Activated naive CD8-positive, alpha-beta T cell treated with anti-CD3 and anti-CD28 coated beads for 36 hours (primary cell): ENCODE results near the gene ERICH6B. TPM values are rescaled to one million over a fixed set of nuclear protein-coding genes. Genes with fewer than 3 reads are reported as not detected.
A peak's percentile ranks its signal among the peaks of the same experiment; 100 is the strongest.
"Not testable (repeated sequence)": the region's sequence is repeated elsewhere in the genome, so short reads cannot be mapped to it uniquely, and the experiment has no call there.

Source experiments
- DNase-seq: peaks from one replicate; pipeline ENCODE4 v3.0.0; 2021
- H3K27ac Mint-ChIP-seq: one replicate; pipeline ENCODE4 v1.8.0; 2022; ENCODE audit warnings: mild to moderate bottlenecking, moderate library complexity, mixed read lengths
- H3K27me3 Mint-ChIP-seq: one replicate; pipeline ENCODE4 v1.8.0; 2022; ENCODE audit warnings: mild to moderate bottlenecking, mixed read lengths
- H3K36me3 Mint-ChIP-seq: one replicate; pipeline ENCODE4 v1.8.0; 2021; ENCODE audit warnings: mild to moderate bottlenecking, mixed read lengths
- H3K4me1 Mint-ChIP-seq: one replicate; pipeline ENCODE4 v1.8.0; 2021; ENCODE audit warnings: mixed read lengths
- H3K4me3 Mint-ChIP-seq: one replicate; pipeline ENCODE4 v1.8.0; 2022; ENCODE audit warnings: mild to moderate bottlenecking, moderate library complexity, mixed read lengths
- H3K9me3 Mint-ChIP-seq: one replicate; pipeline ENCODE4 v1.8.0; 2022; ENCODE audit warnings: mixed read lengths
- total RNA-seq, 2 experiments: library from RNA; stranded (reverse); gene quantifications; one replicate each; pipeline ENCODE4 v1.2.3, GENCODE V29; 2021

Gene ERICH6B
- not detected for total RNA-seq

DNA sequence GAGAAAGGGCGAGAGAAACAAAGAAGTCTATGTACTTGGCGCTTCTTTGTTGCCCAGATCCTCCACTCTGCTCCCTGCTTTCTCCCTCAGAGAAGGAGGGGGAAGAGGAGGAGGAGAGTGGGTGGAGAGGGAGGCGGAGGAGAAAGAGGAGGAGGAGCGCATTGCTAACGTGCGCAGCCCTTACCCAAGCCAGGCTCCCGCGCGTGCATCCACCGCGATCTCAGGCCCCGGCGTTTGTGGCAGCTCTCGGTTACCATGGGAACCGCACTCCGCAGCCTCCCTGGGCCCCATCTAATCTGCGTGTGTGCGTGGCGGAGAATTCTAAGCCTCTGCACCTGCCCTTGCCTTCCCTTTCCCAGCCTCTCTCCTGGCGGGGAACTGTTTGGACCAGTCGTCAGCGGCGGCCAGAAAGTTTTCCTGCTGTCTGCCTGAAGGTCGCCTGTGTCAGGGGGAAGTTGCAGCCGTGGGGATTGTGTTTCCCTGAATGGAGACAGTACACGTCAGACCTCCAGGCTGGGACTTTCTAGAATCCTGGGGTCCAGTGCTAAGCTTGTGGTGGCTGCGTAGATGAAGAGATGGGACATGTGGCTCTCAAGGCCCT is at the start of gene ERICH6B:
ERICH6B (minus strand) TSS at position 239 of the 601 bp plus-strand sequence. CDS start 18,734 bp downstream, outside the sequence.
- peaks cover 6% of the 10 kb centered on the region for H3K9me3 Mint-ChIP-seq
- H3K4me3 Mint-ChIP-seq, result no peak within 1 kb of the TSS
- peak; percentile 31 for DNase-seq
- no peaks in the 10 kb centered on the region for H3K4me1 Mint-ChIP-seq
- H3K27me3 Mint-ChIP-seq, result peaks cover 78% of the 10 kb centered on the region
- H3K27ac Mint-ChIP-seq, result no peak within 1 kb of the TSS
- H3K36me3 Mint-ChIP-seq, result no peaks in the 10 kb centered on the region

DNA sequence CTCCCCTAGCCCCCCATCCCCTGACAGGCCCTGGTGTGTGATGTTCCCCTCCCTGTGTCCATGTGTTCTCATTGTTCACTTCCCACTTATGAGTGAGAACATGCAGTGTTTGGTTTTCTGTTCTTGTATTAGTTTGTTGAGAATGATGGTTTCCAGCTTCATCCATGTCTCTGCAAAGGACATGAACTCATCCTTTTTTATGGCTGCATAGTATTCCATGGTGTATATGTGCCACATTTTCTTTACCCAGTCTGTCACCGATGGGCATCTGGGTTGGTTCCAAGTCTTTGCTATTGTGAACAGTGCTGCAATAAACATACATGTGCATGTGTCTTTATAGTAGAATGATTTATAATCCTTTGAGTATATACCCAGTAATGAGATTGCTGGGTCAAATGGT is 47.4 kb upstream of the ERICH6B start:
- not testable (repeated sequence) for H3K4me1 Mint-ChIP-seq

GRCh38 chr13:45662162-45662561 is 46.6 kb upstream of the ERICH6B start:
- DNase-seq, result no peak
- Mint-ChIP-seq H3K36me3 (no peaks in the 10 kb centered on the region), H3K27ac (no peak overlapping the region), H3K27me3 (no peaks in the 10 kb centered on the region), H3K4me1 (peaks cover 3% of the 10 kb centered on the region), H3K9me3 (peaks cover 5% of the 10 kb centered on the region), H3K4me3 (no peak overlapping the region)

More for the DNA sequence above, 47.4 kb upstream of the ERICH6B start:
- not testable (repeated sequence) for H3K27ac Mint-ChIP-seq, H3K4me3 Mint-ChIP-seq, DNase-seq, H3K9me3 Mint-ChIP-seq, H3K27me3 Mint-ChIP-seq, H3K36me3 Mint-ChIP-seq

DNA sequence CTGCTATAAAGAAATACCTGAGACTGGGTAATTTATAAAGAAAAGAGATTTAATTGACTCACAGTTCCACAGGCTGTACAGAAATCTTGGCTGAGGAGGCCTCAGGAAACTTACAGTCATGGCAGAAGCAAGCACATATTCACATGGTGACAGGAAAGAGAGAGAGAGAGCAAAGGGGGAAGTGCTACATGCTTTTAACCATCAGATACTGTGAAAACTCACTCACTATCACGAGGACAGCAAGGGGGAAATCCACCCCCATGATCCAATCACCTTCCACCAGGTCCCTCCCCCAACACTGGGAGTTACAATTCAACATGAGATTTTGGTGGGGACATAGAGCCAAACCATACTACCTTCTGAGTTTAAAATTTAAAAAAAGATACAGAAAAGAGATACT is 44.9 kb upstream of the ERICH6B start:
- not testable (repeated sequence) for H3K27me3 Mint-ChIP-seq, DNase-seq, H3K36me3 Mint-ChIP-seq, H3K4me3 Mint-ChIP-seq, H3K4me1 Mint-ChIP-seq, H3K9me3 Mint-ChIP-seq, H3K27ac Mint-ChIP-seq

DNA sequence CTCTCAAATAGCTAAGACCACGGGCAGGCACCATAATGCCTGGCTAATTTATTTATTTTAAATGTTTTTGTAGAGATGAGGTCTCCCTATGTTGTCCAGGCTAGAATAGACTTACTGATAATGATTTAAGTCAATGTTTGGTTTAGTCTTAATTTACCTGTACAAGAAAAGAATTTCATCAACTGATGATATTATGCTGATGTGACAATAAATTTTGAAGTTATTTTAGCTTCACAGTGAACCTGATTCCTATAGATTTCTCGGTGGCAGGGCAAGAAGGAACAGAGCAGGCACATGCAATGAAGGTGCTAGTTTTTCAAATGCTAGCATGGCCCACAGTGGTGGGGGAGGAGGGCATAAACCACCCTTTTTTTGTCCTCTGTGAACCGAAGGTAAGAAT is 44.0 kb upstream of the ERICH6B start:
- no peaks in the 10 kb centered on the region for H3K27me3 Mint-ChIP-seq
- no peak for DNase-seq
- H3K9me3 Mint-ChIP-seq, result peaks cover 5% of the 10 kb centered on the region
- H3K27ac Mint-ChIP-seq, result no peak overlapping the region
- no peak overlapping the region for H3K4me3 Mint-ChIP-seq
- H3K36me3 Mint-ChIP-seq, result no peaks in the 10 kb centered on the region
- peaks cover 3% of the 10 kb centered on the region for H3K4me1 Mint-ChIP-seq

DNA sequence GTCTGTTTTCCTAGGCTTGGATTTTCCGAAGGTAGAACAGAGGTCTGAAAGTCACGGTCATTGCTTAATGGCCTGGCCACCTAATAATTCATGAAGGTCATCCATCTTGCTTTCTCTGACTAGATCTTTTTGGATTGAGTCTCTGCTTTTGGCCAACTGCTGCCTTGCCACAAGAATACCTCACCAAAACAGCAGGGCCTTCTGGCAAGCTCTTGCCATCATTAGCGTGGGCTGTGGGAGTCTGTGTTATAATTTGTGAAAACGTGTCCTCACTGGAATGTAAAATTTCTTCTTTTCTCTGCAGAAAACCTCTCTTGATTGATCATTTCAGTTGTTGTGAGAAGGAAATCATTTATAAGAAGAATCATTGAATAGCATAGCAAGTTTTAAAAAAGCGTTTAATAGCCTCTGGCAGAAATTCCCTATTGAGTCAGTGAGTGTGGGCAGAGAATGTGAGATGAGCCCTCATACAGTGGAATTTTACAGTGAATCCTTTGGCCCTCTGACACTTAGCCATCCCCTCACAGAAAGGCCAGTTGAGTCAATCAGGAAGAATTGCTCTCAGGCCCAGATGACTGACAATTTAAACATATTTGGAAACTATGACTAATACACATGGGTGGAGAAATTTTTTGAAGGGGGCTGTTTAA is 43.2 kb upstream of the ERICH6B start:
- peaks cover 5% of the 10 kb centered on the region for H3K9me3 Mint-ChIP-seq
- no peak overlapping the region for H3K27ac Mint-ChIP-seq
- H3K4me1 Mint-ChIP-seq, result peaks cover 3% of the 10 kb centered on the region
- no peak overlapping the region for H3K4me3 Mint-ChIP-seq
- H3K36me3 Mint-ChIP-seq, result no peaks in the 10 kb centered on the region
- no peak for DNase-seq
- no peaks in the 10 kb centered on the region for H3K27me3 Mint-ChIP-seq

DNA sequence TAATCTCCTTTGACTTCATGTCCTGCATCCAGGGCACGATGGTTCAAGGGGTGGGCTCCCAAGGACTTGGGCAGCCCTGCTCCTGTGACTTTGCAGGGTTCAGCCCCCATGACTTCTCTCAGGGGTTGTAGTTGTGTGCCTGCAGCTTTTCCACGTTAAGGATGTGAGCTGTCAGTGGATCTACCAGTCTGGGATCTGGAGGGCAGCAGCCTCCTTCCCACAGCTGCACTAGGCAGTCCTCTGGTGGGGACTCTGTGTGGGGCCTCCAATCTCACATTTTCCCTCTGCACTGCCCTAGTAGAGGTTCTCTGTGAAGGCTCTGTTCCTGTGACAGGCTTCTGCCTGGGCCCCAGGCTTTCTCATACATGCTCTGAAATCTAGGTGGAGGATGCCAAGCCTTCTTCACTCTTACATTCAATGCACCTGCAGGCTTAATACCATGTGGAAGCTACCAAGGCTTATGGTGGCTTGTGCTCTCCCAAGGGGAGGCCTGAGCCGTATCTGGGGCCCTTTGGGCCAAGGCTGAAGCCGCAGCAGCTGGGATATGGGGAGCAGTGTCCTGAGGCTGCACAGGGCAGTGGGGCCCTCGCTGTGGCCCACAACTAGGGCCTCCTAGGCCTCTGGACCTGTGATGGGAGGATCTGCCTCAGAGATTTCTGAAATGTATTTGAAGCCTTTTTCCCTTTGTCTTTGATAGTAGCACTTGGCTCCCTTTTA is 39.3 kb upstream of the ERICH6B start:
- no peaks in the 10 kb centered on the region for H3K9me3 Mint-ChIP-seq
- H3K27me3 Mint-ChIP-seq, result no peaks in the 10 kb centered on the region
- no peak overlapping the region for H3K4me3 Mint-ChIP-seq
- H3K36me3 Mint-ChIP-seq, result no peaks in the 10 kb centered on the region
- DNase-seq, result no peak
- H3K27ac Mint-ChIP-seq, result no peak overlapping the region
- peaks cover 3% of the 10 kb centered on the region for H3K4me1 Mint-ChIP-seq

GRCh38 chr13:45645263-45645662 is 29.7 kb upstream of the ERICH6B start:
- not testable (repeated sequence) for H3K4me3 Mint-ChIP-seq, H3K4me1 Mint-ChIP-seq, H3K36me3 Mint-ChIP-seq, H3K27ac Mint-ChIP-seq, DNase-seq, H3K27me3 Mint-ChIP-seq
- H3K9me3 Mint-ChIP-seq, result peaks cover 12% of the 10 kb centered on the region

DNA sequence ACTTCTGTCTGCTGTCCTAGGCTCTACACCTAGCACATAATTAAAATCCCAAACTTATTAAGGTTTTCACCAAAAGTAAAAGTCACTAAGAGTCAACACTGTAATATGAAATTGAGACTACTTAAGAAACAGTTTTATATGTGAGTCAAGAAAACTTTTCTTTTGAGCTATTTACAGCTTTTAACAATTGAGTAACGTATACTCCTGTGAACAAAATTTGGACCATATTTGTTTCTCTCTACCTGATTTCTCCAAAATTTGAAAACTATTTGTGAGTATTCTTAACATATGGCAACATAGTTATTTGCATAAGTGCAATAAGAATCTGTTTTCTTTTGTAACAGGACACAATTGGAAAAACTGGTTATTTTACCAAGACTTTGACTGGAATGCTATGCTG is 26.6 kb upstream of the ERICH6B start:
- not testable (repeated sequence) for H3K4me1 Mint-ChIP-seq, H3K27me3 Mint-ChIP-seq, H3K36me3 Mint-ChIP-seq, DNase-seq, H3K27ac Mint-ChIP-seq, H3K4me3 Mint-ChIP-seq
- peaks cover 12% of the 10 kb centered on the region for H3K9me3 Mint-ChIP-seq

DNA sequence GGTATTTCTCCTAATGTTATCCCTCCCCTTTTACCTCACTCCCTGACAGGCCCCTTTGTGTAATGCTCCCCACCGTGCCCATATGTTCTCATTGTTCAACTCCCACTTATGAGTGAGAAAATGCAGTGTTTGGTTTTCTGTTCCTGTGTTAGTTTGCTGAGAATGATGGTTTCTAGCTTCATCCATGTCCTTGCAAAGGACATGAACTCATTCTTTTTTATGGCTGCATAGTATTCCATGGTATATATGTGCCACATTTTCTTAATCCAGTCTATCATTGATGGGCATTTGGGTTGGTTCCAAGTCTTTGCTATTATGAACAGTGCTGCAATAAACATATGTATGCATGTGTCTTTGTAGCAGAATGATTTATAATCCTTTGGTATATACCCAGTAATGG is 19.8 kb upstream of the ERICH6B start:
- not testable (repeated sequence) for H3K9me3 Mint-ChIP-seq, H3K36me3 Mint-ChIP-seq, H3K4me3 Mint-ChIP-seq

GRCh38 chr13:45630791-45631190 is 15.3 kb upstream of the ERICH6B start:
- H3K27me3 Mint-ChIP-seq, result no peaks in the 10 kb centered on the region
- no peaks in the 10 kb centered on the region for H3K4me1 Mint-ChIP-seq
- H3K9me3 Mint-ChIP-seq, result no peaks in the 10 kb centered on the region
- H3K4me3 Mint-ChIP-seq, result no peak overlapping the region
- no peak overlapping the region for H3K27ac Mint-ChIP-seq
- no peak for DNase-seq
- no peaks in the 10 kb centered on the region for H3K36me3 Mint-ChIP-seq

More for the DNA sequence above, 19.8 kb upstream of the ERICH6B start:
- not testable (repeated sequence) for H3K27me3 Mint-ChIP-seq, H3K27ac Mint-ChIP-seq, DNase-seq, H3K4me1 Mint-ChIP-seq

GRCh38 chr13:45629940-45630339 is 14.4 kb upstream of the ERICH6B start:
- Mint-ChIP-seq H3K9me3 (no peaks in the 10 kb centered on the region), H3K4me3 (no peak overlapping the region), H3K36me3 (no peaks in the 10 kb centered on the region), H3K27me3 (peaks cover 6% of the 10 kb centered on the region), H3K27ac (no peak overlapping the region), H3K4me1 (no peaks in the 10 kb centered on the region)
- no peak for DNase-seq

GRCh38 chr13:45628094-45628493 is 12.6 kb upstream of the ERICH6B start:
- no peak overlapping the region for H3K27ac Mint-ChIP-seq
- H3K36me3 Mint-ChIP-seq, result no peaks in the 10 kb centered on the region
- H3K4me1 Mint-ChIP-seq, result no peaks in the 10 kb centered on the region
- peaks cover 11% of the 10 kb centered on the region for H3K27me3 Mint-ChIP-seq
- H3K9me3 Mint-ChIP-seq, result no peaks in the 10 kb centered on the region
- no peak for DNase-seq
- H3K4me3 Mint-ChIP-seq, result no peak overlapping the region

DNA sequence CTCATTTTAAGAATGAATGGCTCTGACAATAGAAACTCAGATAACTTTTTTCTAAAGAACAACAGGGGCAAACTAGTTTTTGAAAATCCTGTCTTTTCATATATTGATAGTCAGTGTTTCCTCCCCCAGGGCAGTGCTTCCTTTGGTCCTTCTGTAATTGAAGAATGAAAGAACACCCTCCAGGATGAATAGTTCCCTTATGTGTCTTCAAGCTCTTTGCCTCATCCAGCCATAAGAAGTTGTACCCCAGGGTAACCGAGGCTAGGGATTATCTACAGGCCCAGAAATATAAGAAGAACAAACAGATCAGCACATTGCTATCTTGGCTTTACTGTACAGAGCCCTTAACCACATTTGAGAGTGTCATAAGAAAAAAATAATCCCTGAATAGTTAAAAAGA is 12.1 kb upstream of the ERICH6B start:
- peaks cover 14% of the 10 kb centered on the region for H3K27me3 Mint-ChIP-seq
- H3K27ac Mint-ChIP-seq, result no peak overlapping the region
- DNase-seq, result no peak
- H3K36me3 Mint-ChIP-seq, result no peaks in the 10 kb centered on the region
- H3K9me3 Mint-ChIP-seq, result no peaks in the 10 kb centered on the region
- H3K4me1 Mint-ChIP-seq, result no peaks in the 10 kb centered on the region
- no peak overlapping the region for H3K4me3 Mint-ChIP-seq

DNA sequence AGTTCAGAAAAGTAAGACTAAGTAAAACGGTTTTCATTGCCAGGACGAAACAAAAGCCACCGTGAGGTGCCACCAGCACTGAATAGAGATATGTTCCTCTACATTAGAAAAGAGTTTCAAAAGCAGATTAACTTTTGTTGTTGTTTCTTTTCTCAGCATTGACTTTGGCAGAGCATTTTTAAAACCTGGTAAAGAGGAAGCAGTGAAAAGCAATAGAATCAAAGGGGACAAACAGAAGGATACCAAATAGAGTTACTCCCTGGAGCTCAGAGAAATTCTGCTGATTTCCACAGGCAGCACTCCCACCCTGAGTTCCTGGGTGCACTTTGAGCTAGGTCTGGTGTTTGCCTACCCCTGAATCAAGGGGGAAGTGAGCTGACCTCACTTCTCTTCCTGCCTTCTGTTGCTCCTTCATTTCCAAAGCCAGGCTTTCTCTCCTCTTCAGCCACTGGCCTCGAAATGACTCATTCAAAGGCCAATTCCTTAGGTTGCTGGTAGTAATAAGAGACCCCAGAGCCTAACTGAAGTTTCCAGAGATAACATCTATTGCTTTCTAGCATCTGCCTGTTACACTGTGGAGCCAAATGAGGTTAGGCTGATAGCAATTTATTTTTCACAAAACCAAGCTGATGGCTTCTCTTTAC is 11.3 kb upstream of the ERICH6B start:
- Mint-ChIP-seq H3K4me1 (no peaks in the 10 kb centered on the region), H3K27ac (no peak overlapping the region), H3K4me3 (no peak overlapping the region), H3K9me3 (no peaks in the 10 kb centered on the region), H3K27me3 (peaks cover 14% of the 10 kb centered on the region), H3K36me3 (no peaks in the 10 kb centered on the region)
- DNase-seq, result no peak
